Esophagus muscularis mucosa (tissue), 3 donors: Measurements from ENCODE around the gene SDR42E1.

Experiments used
- CTCF ChIP-seq, 3 experiments: fragments of 200-600 bp in 2 of 3; fragments of 450-650 bp in 1 of 3; sonication (generic) in 2 of 3; IDR thresholded peaks; one replicate each; pipeline ENCODE4 v1.5.1; 2017 to 2019; ENCODE audit warnings: antibody characterized with exemption in 3 of 3, mild to moderate bottlenecking in 2 of 3, moderate library complexity in 1 of 3
- EP300 ChIP-seq: sonication (generic); formaldehyde crosslinking; IDR thresholded peaks from one replicate; pipeline ENCODE4 v1.6.1; 2017; ENCODE audit warnings: antibody characterized with exemption

GRCh38 chr16:82042846-82043245 lies 31.6 kb upstream of the SDR42E1 start:
- no peak for TF ChIP-seq EP300
- TF ChIP-seq CTCF (IDR thresholded peaks at IDR 0.05): no peak
